ENCODE data around the gene SPATC1L.

SPATC1L gene

DNA sequence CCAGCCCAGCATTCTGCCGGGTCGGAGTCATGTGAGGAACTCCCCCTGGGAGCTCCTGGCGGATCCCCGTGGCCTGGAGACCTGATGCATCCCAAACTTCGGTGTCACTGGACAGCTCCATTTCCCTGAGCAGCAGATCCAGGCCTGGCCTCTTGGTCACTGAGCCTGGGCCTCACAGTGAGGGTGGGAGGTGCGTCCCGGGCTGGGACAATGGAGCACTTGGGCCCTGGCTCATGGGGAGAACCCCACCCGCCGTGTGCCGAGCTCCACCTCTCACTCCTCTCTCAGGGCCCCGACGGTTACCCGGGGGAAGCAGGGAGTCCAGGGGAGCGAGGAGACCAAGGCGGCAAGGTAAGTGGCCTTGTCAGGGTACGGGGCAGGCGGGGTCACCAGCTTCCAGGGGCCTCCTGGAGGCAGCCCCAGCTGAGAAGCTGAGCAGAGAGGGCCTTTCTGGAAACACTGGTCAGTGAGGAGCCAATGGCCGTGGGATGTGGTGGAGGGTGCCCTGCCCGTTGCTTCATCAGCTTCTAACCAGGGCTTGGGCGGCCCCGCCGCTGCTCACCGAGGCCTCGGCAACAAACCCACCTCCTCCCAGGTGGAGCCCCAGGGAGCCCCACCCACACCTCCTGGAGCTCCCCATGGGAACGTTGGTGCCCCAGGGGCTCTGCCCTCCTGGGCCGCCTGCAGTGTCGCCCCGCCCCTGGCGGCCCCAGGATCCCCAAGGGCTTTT is 66.5 kb downstream of the SPATC1L start:
- no peak for DNase-seq

DNA sequence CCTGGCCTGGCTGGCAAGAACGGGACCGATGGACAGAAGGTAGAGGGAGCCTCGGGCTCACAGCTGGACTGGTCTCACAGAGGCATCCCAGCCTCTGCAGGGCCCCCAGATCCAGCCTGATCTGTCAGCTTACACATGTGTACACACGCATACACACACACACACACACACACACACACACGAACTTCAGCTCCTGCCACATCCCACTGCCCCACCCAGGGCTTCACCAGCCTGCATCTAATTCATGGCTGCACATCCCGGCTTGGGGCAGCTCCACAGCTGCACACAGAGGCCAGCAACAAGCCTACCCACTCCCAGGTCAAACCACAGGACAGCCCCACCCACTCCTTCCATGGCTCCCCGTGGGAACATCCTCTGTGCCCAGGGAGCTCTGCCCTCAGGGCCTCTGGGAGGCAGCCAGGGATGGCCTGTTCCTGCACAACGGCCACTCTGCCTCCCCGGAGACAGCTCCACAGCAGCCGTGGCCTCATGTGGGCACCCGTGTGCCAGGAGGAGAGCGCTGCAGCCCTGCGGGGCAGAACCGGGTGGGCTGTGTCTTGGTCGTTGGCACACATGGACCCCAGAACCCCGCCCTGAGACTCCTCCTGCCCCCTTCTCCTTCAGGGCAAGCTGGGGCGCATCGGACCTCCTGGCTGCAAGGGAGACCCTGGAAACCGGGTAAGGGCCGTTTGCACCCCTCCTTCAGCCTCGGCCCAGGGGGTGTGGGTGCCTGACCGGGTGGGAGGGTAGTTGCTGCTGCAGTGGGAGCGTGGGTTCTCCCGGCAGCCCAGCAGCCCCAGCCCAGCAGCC is 67.3 kb downstream of the SPATC1L start:
- DNase-seq = no peak

DNA sequence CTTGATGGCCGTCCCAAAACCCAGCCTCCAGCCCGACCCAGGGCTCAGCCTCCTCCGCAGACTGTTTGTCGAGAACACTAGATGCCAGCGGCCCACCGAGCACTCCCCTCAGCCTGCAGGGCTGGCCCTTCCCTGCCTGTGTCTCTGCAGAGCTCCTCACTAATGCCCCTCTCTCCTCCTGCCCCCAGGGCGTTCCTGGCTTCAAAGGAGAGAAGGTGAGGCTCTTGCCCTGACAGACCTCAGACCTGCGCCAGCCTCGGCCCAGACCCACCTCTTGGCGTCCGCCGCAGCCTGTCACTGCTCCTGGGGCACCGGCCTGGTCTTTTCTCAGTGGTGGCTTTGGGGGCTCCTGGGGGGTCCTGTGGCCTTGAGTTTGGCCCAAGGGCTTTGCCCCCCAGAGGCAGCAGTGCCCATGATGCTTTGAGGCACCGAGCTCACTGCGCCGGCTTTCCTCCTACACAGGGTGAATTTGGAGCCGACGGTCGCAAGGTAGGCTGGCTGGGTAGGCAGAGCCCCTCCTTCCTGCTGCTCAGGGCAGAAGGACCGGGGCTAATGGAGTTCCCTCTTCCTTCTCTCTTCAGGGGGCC is 68.0 kb downstream of the SPATC1L start:
- DNase-seq = no peak

DNA sequence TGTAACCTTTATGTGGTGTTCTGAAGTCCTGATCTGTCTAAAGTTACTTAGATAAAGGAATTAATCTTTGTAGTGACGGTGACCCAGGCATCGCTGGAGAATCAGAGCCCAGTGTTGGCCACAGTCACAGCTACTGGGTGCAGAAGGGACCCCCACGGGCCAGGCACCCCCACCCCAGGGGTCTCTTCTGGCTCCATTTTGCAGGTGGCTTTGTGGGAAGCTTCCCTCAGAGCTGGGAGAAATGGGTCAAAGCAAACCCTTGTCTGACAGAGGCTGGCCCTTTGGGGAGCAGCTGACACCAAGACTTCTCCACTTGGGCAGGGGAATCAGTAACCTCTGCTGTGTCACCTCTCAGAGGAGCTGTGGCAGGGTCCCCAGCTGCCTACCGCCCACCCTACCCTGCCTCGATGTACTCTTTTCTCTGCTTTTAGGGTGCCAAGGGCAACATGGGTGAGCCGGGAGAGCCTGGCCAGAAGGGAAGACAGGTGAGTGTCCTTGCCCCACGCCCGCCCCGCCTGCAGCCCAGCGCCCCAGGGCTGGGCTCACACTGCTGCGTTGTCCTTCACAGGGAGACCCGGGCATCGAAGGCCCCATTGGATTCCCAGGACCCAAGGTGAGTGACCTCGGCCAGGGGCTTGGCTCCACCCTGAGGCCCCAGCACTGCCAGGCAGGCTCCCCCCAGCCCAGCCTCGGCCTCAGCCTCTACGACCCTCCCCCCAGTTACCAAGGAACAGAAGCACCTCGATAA is 68.6 kb downstream of the SPATC1L start:
- DNase-seq = no peak

DNA sequence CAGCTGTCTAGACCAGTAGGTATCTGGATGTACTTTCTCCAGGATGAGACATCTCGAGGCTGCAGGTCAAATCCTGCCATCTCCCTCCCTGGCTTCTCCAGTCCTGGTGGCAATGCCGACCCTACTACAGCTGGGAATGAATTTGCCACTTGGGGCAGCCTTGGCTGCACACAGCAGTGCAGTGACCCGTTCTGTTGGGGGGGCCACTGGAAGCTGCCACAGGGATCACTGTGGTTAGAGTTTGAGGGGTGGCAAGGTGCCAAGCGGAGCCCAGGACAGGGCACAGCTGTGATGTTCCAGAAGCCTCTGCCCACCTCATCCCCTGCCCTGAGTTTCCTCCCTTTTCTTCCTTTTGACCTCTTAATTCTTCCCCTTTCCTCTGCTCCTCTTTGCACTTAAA is 69.3 kb downstream of the SPATC1L start:
- DNase-seq = no peak

DNA sequence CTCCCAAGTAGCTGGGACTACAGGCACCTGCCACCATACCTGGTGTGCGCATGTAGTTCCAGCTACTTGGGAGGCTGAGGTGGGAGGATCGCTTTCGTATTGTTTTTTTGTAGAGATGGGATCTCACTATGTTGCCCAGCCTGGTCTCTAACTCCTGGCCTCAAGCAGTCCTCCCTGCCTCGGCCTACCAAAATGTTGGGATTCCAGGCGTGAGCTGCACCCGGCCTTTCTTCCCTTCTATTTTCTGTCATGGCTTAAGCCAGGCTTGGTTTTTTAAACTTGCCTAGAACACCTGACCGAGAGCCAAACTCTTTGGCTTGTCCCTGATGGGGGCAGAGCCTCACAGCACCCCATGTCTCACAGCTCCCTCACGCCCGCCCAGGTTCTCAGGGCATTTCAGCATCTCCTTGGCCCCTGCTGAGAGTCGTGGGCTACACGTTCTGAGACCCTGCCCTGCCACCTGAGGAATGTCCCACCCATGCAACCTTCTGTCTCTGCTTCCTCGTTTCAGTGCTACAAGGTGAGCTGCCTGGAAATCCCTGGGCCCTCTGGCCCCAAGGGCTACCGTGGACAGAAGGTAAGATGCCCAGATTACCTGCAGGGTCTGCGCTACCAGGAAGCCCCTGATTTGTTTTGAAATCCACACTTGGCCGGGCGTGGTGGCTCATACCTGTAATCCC is 70.6 kb downstream of the SPATC1L start:
- DNase-seq = no peak

DNA sequence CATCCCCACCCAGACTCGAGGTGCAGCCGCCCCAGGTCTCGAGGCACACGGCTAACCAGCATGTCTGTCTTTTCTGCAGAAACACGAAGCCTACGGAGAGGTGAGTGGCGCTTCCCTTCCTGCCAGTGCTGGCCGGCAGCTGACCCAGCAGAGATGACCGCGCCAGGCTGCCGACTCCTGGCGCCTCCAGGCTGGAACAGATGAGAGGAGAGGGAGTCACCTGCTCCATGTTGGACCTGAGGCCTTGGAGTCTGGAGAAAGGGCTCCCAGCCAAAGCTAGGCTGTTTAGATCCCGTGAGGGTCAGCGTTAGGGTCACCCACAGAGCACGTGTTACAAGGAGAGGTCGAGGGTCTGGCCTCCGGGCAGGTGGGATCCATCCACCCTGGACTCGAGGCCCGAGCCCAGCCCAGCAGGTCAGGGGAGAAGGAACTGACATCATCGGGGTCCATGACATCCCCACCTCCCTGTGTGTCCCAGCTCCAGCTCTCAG is 71.5 kb downstream of the SPATC1L start:
- DNase-seq = no peak

DNA sequence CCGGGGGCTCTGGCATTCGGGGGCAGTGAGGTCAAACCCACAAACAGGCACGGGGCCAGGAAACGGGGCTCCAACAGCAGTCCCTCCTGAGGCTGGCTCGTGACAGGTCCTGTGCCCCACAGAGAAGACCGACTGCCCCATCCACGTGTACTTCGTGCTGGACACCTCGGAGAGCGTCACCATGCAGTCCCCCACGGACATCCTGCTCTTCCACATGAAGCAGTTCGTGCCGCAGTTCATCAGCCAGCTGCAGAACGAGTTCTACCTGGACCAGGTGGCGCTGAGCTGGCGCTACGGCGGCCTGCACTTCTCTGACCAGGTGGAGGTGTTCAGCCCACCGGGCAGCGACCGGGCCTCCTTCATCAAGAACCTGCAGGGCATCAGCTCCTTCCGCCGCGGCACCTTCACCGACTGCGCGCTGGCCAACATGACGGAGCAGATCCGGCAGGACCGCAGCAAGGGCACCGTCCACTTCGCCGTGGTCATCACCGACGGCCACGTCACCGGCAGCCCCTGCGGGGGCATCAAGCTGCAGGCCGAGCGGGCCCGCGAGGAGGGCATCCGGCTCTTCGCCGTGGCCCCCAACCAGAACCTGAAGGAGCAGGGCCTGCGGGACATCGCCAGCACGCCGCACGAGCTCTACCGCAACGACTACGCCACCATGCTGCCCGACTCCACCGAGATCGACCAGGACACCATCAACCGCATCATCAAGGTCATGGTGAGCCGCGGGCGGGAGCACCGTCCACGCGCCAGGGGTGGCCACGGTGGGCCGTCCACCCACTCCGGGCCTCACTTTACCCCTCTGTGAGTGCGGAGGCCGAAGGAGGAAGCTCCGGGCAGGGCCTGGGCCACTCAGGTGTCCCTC is 72.2 kb downstream of the SPATC1L start:
- no peak for DNase-seq

DNA sequence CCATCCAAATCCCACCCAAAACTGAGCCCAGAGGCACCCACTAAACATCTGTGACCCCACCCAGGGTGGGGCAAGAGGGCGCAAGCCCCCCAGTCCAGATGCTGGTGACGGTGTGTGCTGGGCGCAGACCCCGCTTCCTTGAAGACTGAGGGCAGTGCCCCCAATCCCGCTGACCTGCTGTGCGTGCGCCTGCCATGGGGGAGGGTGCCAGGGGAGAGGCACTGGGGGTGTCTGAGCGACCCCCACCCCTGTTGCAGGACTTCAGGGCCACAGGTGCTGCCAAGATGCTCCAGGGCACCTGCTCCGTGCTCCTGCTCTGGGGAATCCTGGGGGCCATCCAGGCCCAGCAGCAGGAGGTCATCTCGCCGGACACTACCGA is 73.1 kb downstream of the SPATC1L start:
- DNase-seq = no peak
